ENCODE results near the gene TMEM145.

The TMEM145 gene

DNA sequence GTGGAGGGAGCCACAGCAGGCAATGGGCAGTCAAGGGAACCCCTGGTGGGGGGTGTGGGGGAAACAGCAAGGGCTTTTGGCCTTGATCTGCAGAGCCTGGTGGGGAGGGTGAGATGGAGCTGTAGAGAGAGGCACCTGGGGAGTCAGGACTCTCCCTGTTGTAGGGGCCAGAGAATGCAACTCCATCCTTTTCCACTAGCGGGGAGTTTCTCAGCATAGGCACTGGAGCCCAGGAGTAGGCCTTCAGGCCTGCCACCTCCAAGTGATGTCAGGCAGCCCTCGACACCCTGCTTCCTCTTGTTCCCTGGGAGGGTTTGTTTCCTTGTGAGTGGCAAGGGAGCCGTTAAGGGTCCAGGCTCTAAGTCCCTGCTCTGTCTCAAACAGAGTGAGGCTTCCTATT lies 37.3 kb downstream of the TMEM145 start:
- H3K9me3 ChIP-seq (ENCODE audit: control insufficient read depth, low read length), result no peaks in the 10 kb centered on the region
- H3K27me3 ChIP-seq (ENCODE audit: control insufficient read depth in 1 of 2, insufficient read depth in 1 of 2, low read length in 2 of 2), result no peaks in the 10 kb centered on the region
- no peak overlapping the region for H2AFZ ChIP-seq (ENCODE audit: low read depth, low read length)
- H3K79me1 ChIP-seq (replicated peaks; ENCODE audit: low read length, poor library complexity, severe bottlenecking), result peaks cover 2% of the 10 kb centered on the region
- peaks cover 28 to 62% of the 10 kb centered on the region in 2 experiments for H3K36me3 ChIP-seq (ENCODE audit: control insufficient read depth in 1 of 2, insufficient read depth in 2 of 2, low read depth in 1 of 2, low read length in 2 of 2)
- H3K9ac ChIP-seq (ENCODE audit: low read length), result no peak overlapping the region
- no peak overlapping the region for H3K23ac ChIP-seq (ENCODE audit: low read length in 2 of 2)
- H3K14ac ChIP-seq (ENCODE audit: low read length in 2 of 2), result no peak overlapping the region
- no peak overlapping the region for H3K4ac ChIP-seq (ENCODE audit: low read depth in 1 of 2, low read length in 2 of 2)
- no peak overlapping the region for H3K18ac ChIP-seq (ENCODE audit: low read depth in 1 of 2, low read length in 2 of 2)
- H3K4me1 ChIP-seq (ENCODE audit: control insufficient read depth, insufficient read depth, low read depth, low read length), result peaks cover 1% of the 10 kb centered on the region
- no peak for DNase-seq
- no peak overlapping the region for H4K8ac ChIP-seq (ENCODE audit: low read length)
- H2BK15ac ChIP-seq (ENCODE audit: low read depth, poor library complexity, severe bottlenecking), result no peak overlapping the region
- H2BK12ac ChIP-seq (ENCODE audit: low read length in 2 of 2), result no peak overlapping the region
- no peak overlapping the region for H3K4me3 ChIP-seq (ENCODE audit: insufficient read depth in 1 of 2, low read depth in 1 of 2, low read length in 2 of 2)
- H2BK5ac ChIP-seq (ENCODE audit: low read depth, low read length, poor library complexity, severe bottlenecking), result no peak overlapping the region
- H3K4me2 ChIP-seq (ENCODE audit: low read length, poor library complexity, severe bottlenecking), result no peak overlapping the region
- no peak overlapping the region for H4K91ac ChIP-seq (ENCODE audit: low read length)
- WGBS, result no CpG with 5 or more reads among the region's 3 CpGs
- H3K27ac ChIP-seq (ENCODE audit: low read length, poor library complexity, severe bottlenecking), result no peak overlapping the region
- no peak overlapping the region for H2BK120ac ChIP-seq (ENCODE audit: low read depth, low read length)
- no peak overlapping the region for H2AK5ac ChIP-seq (ENCODE audit: low read length, severe bottlenecking)

DNA sequence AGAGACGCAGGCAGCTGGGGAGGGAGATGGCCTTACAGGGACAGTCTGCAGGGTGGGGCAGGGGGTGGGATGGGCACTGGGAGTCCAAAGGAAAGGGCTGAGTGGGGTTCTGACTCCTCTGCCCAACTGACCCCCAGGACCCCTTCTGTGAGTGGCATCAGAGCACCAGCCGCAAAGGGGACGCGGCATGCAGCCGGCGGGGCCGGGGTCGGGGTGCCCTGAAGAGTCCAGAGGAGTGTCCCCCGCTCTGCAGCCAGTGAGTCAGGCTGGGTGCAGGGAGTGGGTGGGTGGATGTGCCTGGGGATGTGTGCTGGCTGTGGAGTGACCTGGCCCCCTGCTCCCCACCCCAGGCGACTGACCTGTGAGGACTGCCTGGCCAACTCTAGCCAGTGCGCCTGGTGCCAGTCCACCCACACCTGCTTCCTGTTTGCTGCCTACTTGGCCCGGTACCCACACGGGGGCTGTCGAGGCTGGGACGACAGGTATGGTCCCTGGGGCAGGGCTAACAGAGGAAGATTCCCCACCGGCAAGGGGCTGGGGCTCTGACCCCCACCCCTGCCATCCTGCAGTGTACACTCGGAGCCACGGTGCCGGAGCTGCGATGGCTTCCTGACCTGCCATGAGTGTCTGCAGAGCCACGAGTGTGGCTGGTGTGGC lies 38.1 kb downstream of the TMEM145 start:
- H3K23ac ChIP-seq (ENCODE audit: low read length in 2 of 2), result no peak overlapping the region
- H3K9ac ChIP-seq (ENCODE audit: low read length), result no peak overlapping the region
- H3K4ac ChIP-seq (ENCODE audit: low read depth in 1 of 2, low read length in 2 of 2), result no peak overlapping the region
- H3K14ac ChIP-seq (ENCODE audit: low read length in 2 of 2), result no peak overlapping the region
- H3K4me3 ChIP-seq (ENCODE audit: insufficient read depth in 1 of 2, low read depth in 1 of 2, low read length in 2 of 2), result peak overlapping the region in 1 of 2 experiments; percentile 29
- H2BK120ac ChIP-seq (ENCODE audit: low read depth, low read length), result no peak overlapping the region
- H3K27me3 ChIP-seq (ENCODE audit: control insufficient read depth in 1 of 2, insufficient read depth in 1 of 2, low read length in 2 of 2), result no peaks in the 10 kb centered on the region
- no peaks in the 10 kb centered on the region for H3K9me3 ChIP-seq (ENCODE audit: control insufficient read depth, low read length)
- peaks cover 1% of the 10 kb centered on the region for H3K4me1 ChIP-seq (ENCODE audit: control insufficient read depth, insufficient read depth, low read depth, low read length)
- H4K8ac ChIP-seq (ENCODE audit: low read length), result no peak overlapping the region
- H3K36me3 ChIP-seq (ENCODE audit: control insufficient read depth in 1 of 2, insufficient read depth in 2 of 2, low read depth in 1 of 2, low read length in 2 of 2), result peaks cover 31 to 69% of the 10 kb centered on the region in 2 experiments
- no peak overlapping the region for H4K91ac ChIP-seq (ENCODE audit: low read length)
- no peak overlapping the region for H3K18ac ChIP-seq (ENCODE audit: low read depth in 1 of 2, low read length in 2 of 2)
- H2BK5ac ChIP-seq (ENCODE audit: low read depth, low read length, poor library complexity, severe bottlenecking), result no peak overlapping the region
- no peak overlapping the region for H2BK12ac ChIP-seq (ENCODE audit: low read length in 2 of 2)
- no peak overlapping the region for H3K4me2 ChIP-seq (ENCODE audit: low read length, poor library complexity, severe bottlenecking)
- H2AK5ac ChIP-seq (ENCODE audit: low read length, severe bottlenecking), result no peak overlapping the region
- DNase-seq, result no peak
- no peak overlapping the region for H2BK15ac ChIP-seq (ENCODE audit: low read depth, poor library complexity, severe bottlenecking)
- WGBS, result 97% methylated on average over 21 of the region's 21 CpGs
- H2AFZ ChIP-seq (ENCODE audit: low read depth, low read length), result no peak overlapping the region
- no peak overlapping the region for H3K27ac ChIP-seq (ENCODE audit: low read length, poor library complexity, severe bottlenecking)
- H3K79me1 ChIP-seq (replicated peaks; ENCODE audit: low read length, poor library complexity, severe bottlenecking), result peaks cover 2% of the 10 kb centered on the region

DNA sequence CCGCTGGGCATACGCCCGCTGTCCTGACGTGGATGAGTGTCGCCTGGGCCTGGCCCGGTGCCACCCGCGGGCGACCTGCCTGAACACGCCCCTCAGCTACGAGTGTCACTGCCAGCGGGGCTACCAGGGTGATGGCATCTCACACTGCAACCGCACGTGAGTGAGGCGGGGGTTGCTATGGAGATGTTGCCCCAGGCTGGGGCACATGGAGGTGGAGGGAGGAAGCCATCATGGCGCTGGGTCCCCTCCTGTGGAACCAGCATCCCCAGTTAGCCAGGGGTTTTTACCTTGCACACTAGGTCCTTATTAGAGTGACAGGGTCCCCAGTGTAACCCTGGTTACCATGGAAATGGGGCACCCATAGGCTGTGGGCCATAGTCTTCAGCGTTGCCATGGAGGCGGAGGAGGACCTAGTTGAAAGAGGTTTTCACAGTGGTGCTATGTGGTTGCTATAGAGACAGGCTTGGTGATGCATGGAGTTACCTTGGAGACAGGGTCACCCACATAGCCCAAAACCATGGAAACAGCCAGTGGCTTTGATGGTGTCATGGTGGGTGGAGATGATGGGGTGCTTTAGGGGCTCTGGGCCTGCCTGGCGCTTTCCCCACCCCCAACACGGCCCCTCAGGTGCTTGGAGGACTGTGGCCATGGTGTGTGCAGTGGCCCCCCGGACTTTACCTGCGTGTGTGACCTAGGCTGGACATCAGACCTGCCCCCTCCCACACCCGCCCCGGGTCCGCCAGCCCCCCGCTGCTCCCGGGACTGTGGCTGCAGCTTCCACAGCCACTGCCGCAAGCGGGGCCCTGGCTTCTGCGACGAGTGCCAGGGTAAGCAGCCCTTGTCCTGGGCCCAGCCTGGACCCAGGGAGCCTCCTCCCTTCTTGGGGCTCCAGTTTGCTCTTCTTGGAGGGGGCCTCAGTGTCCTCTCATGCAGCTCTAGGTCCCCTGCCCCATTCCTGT lies 39.5 kb downstream of the TMEM145 start:
- Histone ChIP-seq H2BK12ac (ENCODE audit: low read length in 2 of 2) (no peak overlapping the region), H3K27me3 (ENCODE audit: control insufficient read depth in 1 of 2, insufficient read depth in 1 of 2, low read length in 2 of 2) (no peaks in the 10 kb centered on the region), H3K36me3 (ENCODE audit: control insufficient read depth in 1 of 2, insufficient read depth in 2 of 2, low read depth in 1 of 2, low read length in 2 of 2) (peaks cover 43 to 83% of the 10 kb centered on the region in 2 experiments), H3K4ac (ENCODE audit: low read depth in 1 of 2, low read length in 2 of 2) (no peak overlapping the region), H2BK5ac (ENCODE audit: low read depth, low read length, poor library complexity, severe bottlenecking) (no peak overlapping the region), H3K9me3 (ENCODE audit: control insufficient read depth, low read length) (no peaks in the 10 kb centered on the region), H3K4me1 (ENCODE audit: control insufficient read depth, insufficient read depth, low read depth, low read length) (peaks cover 1% of the 10 kb centered on the region), H3K4me2 (ENCODE audit: low read length, poor library complexity, severe bottlenecking) (no peak overlapping the region), H2BK120ac (ENCODE audit: low read depth, low read length) (no peak overlapping the region), H3K79me1 (replicated peaks; ENCODE audit: low read length, poor library complexity, severe bottlenecking) (peaks cover 2% of the 10 kb centered on the region), H2AFZ (ENCODE audit: low read depth, low read length) (no peak overlapping the region), H4K8ac (ENCODE audit: low read length) (no peak overlapping the region), H4K91ac (ENCODE audit: low read length) (no peak overlapping the region), H3K27ac (ENCODE audit: low read length, poor library complexity, severe bottlenecking) (no peak overlapping the region), H3K4me3 (ENCODE audit: insufficient read depth in 1 of 2, low read depth in 1 of 2, low read length in 2 of 2) (no peak overlapping the region), H3K23ac (ENCODE audit: low read length in 2 of 2) (no peak overlapping the region), H3K9ac (ENCODE audit: low read length) (no peak overlapping the region), H2AK5ac (ENCODE audit: low read length, severe bottlenecking) (no peak overlapping the region), H3K18ac (ENCODE audit: low read depth in 1 of 2, low read length in 2 of 2) (no peak overlapping the region), H2BK15ac (ENCODE audit: low read depth, poor library complexity, severe bottlenecking) (no peak overlapping the region), H3K14ac (ENCODE audit: low read length in 2 of 2) (no peak overlapping the region)
- 95% methylated on average over 31 of the region's 31 CpGs for WGBS
- peak; percentile 6 for DNase-seq

DNA sequence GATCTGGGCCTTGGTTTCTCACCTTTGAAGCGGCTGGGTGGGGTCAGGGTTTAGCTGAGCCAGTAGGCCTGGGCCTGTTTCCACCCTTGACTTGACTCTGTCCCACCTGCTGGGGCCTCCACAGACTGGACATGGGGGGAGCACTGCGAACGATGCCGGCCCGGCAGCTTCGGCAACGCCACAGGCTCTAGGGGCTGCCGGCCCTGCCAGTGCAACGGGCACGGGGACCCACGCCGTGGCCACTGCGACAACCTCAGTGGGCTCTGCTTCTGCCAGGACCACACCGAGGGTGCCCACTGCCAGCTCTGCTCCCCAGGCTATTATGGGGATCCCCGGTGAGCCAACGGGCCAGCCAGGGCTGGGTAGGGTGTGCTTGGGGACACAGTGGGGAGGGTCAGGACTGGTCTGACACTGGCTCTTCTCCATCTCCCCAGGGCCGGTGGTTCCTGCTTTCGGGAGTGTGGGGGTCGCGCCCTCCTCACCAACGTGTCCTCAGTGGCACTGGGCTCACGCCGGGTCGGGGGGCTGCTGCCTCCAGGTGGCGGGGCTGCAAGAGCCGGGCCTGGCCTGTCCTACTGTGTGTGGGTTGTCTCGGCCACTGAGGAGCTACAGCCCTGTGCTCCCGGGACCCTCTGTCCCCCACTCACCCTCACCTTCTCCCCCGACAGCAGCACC lies 40.4 kb downstream of the TMEM145 start:
- no peak overlapping the region for H3K14ac ChIP-seq (ENCODE audit: low read length in 2 of 2)
- no peak overlapping the region for H2AFZ ChIP-seq (ENCODE audit: low read depth, low read length)
- H2BK15ac ChIP-seq (ENCODE audit: low read depth, poor library complexity, severe bottlenecking), result no peak overlapping the region
- H2BK5ac ChIP-seq (ENCODE audit: low read depth, low read length, poor library complexity, severe bottlenecking), result no peak overlapping the region
- no peak overlapping the region for H3K27ac ChIP-seq (ENCODE audit: low read length, poor library complexity, severe bottlenecking)
- no peaks in the 10 kb centered on the region for H3K27me3 ChIP-seq (ENCODE audit: control insufficient read depth in 1 of 2, insufficient read depth in 1 of 2, low read length in 2 of 2)
- 97% methylated on average over 29 of the region's 29 CpGs for WGBS
- H4K91ac ChIP-seq (ENCODE audit: low read length), result no peak overlapping the region
- no peak overlapping the region for H2BK120ac ChIP-seq (ENCODE audit: low read depth, low read length)
- no peak overlapping the region for H4K8ac ChIP-seq (ENCODE audit: low read length)
- no peak overlapping the region for H3K4ac ChIP-seq (ENCODE audit: low read depth in 1 of 2, low read length in 2 of 2)
- no peak overlapping the region for H3K18ac ChIP-seq (ENCODE audit: low read depth in 1 of 2, low read length in 2 of 2)
- no peak overlapping the region for H3K23ac ChIP-seq (ENCODE audit: low read length in 2 of 2)
- no peak overlapping the region for H2BK12ac ChIP-seq (ENCODE audit: low read length in 2 of 2)
- H3K4me1 ChIP-seq (ENCODE audit: control insufficient read depth, insufficient read depth, low read depth, low read length), result no peaks in the 10 kb centered on the region
- DNase-seq, result no peak
- no peak overlapping the region for H3K9ac ChIP-seq (ENCODE audit: low read length)
- H3K9me3 ChIP-seq (ENCODE audit: control insufficient read depth, low read length), result no peaks in the 10 kb centered on the region
- H2AK5ac ChIP-seq (ENCODE audit: low read length, severe bottlenecking), result no peak overlapping the region
- no peak overlapping the region for H3K4me3 ChIP-seq (ENCODE audit: insufficient read depth in 1 of 2, low read depth in 1 of 2, low read length in 2 of 2)
- H3K79me1 ChIP-seq (replicated peaks; ENCODE audit: low read length, poor library complexity, severe bottlenecking), result no peaks in the 10 kb centered on the region
- no peak overlapping the region for H3K4me2 ChIP-seq (ENCODE audit: low read length, poor library complexity, severe bottlenecking)
- H3K36me3 ChIP-seq (ENCODE audit: control insufficient read depth in 1 of 2, insufficient read depth in 2 of 2, low read depth in 1 of 2, low read length in 2 of 2), result peaks cover 42 to 85% of the 10 kb centered on the region in 2 experiments
